Fibroblast of upper back skin (primary cell): Measurements from ENCODE around the gene TCF15.
A peak's percentile ranks its signal among the peaks of the same experiment; 100 is the strongest.

Source experiments
- DNase-seq: peaks from one replicate; pipeline ENCODE4 v3.0.0-alpha.2; 2013

TCF15 gene

DNA sequence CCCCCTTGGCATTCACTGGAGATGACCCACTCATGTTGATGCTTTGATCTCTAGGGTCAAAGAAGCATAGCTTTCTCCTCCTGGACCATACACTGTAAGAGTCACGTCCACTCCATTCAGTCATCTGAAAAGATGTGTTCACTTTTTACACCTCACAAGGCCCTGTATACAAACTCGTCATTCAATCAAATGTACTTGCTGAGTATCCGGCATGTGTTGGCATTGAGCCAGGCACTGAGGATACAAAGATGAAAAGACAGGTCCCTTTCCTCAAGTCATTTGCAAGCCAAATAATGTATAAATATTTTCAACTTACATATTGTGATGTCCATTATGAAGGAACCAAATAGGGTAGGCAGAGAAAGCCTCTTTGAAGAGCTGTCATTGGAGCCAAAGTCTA lies 34.0 kb downstream of the TCF15 start:
- DNase-seq: no peak

DNA sequence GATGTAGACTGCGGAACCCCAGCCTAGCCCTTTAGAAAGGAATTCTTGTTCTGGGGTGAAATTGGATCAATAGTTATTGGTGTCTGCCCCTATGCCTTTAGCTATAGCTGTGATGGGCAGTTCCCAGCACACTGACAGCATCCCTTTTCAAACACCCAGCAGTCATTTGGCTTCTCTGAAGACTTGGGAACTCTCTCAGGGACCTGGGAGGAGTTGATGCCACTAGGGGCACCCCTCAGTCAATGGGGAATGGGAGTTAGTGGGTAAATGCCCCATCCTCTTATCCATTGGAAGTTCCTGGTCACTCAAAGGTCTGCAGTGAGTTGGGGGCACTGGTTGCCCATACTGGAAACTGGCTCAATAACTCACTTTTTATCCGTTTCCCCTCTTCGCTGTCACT lies 34.9 kb downstream of the TCF15 start:
- DNase-seq: no peak

DNA sequence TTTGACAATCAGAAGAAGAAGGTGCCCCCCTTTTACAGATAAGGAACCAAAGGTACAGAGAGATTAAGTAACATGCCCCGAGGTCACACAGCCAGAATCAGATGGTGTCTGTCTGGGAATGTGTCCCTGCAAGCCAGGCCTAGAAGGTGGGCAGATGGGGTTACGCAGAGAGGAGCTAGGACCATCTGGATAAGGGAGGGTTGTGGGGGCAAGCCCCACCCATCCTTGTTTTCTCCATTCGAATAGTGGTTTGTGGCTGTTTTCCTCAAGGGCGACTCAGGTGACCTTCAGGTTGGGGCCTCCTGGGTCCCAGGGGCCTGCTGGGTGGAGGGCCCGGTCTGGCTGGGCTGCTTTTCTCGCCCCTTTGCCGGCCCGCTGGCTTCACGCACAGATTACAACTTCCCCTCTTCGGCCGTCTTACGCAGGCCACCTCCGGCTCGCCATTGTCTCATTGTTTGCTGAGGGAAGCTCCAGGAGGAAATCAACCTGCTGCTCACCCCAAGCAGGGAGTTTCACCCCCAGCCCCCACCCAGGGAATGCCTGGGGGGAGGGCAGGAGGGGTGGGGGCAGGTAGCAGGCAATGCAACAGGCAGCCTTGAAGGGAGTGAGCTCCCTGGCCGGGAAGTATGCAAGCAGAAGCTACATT lies 35.7 kb downstream of the TCF15 start:
- no peak for DNase-seq

DNA sequence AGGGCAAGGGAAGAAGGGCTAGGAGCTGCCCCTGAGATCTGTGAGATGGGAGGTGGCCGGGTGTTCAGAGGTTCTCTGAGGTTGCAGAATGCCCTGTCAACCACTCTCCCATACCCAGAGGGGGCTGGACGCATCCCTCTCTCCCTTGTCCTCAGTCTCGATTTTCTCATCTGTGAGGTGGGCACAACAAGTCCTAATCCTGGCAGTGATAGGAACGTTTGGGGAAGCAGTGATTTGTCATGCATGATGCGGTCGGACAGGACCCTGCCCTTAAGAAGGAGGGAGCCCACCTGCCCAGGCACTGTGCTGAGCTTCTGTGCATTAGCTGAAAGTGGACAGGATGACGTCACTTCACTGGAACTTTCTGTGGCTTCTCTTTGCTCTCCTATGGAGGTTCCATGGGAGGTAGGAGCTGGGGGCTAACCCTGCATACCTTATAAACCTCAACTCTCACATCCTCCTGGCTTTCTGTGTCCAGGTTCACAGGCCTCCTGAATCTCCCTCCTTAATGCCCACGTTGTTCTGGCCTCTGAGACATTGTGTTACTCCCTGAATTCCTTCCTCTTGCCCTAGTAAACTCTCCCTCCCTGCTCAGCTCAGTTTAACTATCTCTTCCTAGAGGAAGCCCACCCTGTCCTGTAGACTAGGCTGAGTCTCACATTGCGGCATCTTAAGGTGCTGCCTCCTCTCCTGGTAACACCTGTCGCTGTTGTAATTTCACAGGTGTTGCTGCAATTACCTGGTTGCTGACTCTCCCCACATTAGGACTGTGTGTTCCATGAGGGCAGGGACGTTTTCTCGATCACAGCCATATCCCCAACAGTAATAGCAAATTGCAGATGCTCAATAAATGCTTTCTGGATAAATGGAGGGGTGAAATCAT lies 36.5 kb downstream of the TCF15 start:
- DNase-seq: no peak

DNA sequence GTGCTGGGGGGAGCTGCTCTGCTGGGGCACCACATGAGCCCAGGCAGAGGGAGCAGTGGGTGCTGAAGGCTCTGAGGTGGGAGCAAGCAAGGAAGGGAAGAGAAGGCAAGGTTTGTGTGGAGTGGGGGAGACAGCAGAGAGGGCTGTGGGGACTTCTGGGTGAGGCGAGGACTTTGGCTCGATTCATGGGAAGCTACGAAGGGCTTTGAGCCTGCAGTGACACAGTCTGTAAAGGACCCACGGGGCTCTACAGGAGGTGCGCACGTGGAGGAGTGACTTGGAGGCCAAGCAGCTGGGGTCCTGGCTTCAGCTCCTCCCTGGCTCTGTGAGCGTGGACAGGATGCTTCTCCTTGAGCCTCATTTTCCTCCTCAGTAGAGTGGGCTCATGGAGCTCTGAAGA lies 37.4 kb downstream of the TCF15 start:
- no peak for DNase-seq

DNA sequence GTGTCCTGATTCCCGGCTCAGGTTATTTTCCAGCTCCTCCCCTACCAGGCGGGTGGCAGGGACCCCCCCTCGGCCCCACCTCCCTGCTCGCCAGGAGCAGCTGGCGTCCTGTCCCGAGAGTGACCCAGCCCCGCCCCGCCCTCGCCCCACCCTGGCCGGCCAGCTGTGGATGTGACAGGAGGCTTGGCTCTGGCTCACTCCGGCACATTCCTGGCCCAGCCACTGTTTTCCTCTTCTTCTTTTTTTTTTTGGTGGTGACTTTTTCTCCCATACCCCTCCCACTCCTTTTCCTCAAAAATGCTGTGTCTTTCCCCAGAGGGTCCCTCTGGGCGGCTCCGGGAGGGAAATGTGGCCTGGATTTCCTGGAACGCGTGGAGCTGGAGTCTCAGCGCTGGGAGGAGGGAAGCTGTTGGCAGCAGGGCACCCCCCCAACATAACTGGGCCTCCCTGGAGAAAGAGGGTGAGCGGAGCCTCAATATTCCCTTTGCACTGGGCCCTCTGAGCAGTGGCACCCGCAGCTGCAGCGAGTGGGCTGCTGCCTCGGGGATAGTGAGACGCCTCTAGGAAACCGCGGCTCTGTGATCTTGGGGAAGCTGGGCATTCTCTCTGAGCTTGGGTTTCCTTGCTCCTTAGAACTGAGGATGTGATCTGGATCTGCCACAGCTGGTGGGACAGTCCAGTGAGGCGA lies 38.2 kb downstream of the TCF15 start:
- DNase-seq: peak; percentile 23

DNA sequence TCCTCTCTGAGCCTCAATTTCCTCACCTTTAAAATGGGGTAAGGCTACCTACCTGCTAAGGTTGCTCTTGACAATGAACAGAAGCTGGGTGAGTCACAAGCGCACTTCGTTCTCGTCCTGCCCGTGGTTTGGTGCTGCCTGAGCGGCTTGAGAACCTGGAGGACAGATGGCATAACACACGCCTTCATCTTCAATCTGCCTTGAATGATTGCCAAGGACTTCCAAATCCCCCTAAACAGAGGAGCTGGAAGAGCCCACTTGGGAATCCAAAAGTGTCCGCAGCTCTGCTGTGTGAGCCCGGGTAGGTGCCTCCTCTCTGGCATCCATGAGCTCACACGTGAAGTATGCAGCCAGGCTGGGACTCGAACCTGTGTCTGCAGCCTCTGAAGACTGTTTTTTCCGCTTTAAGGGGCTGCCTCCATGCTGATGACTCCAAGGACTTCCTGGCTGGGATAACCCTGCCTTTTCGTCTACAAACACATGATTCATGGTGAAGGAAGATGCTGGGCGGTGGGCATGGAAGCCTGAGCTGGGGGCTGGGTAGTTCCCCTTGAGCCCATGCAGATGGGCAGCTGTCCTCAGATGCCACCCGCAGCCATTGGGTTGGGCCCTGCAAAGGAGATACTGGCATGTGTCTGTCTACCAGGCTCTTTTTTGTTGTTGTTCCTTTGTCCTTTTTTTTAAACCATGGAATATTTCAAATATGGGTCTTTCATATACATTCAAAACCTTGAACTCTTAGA lies 41.3 kb downstream of the TCF15 start:
- DNase-seq: no peak

DNA sequence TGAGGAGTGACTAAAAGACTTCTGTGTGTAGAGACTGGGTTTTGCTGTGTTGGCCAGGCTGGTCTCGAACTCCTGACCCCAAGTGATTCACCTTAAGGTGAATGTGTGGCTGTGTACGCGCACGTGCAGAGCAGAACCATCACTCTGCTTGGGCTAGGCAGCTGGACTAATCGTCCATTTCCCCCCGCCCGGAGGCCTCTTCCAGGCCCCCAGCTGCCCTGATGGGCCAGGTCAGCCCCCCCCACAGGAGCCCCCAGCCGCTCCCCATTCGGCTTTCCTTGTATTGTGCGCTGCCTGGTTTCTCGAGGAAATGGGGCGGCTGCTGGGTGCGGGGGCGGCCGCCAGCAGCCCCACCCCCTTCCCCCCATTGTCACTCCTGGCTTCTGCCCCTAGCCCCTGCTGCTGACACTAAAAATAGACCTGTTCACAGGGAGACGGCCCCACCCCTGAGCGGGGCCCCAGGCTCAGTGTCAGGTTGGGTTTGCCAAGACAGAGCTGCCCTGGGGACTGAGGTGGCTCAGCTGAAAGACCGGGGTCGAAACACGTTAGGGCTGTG lies 41.9 kb downstream of the TCF15 start:
- DNase-seq: no peak

DNA sequence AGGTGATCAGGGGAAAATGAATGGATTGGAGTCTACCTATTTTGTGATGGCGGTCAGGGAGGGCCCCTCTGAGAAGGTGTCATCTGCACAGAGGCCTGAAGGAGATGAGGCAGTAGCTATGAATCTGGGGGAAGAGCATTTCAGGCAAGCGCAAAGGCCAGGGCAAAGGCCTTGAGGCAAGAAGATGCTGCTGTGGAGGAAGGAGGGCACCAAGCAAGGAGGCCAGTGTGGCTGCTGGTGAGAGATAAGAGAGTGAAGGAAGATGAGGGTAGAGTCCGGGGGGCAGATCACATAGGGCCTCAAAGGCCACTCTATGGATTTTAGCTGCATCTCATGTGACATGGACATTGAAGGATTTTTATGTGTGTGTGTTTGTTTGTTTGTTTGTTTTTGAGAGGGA lies 45.9 kb downstream of the TCF15 start:
- DNase-seq: no peak

DNA sequence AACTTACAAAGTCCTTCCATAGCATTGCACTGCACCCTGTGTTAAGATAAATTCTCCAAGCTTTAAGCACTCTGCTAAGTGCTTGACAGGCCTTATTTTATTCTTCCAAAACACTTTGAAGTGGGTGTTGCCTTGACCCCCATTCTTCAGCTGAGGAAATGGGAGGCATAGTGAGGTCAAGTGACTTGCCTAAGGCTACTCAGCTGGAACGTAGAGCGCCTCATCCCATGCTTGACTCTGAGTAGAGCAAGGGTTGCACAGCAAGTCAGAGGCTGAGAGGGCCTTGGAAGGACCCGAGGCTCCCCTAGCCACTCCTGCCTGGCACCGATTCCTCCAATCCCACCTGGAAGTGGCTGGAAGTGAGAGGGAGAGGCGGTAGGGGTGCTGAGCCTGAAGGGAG lies 46.9 kb downstream of the TCF15 start:
- no peak for DNase-seq

DNA sequence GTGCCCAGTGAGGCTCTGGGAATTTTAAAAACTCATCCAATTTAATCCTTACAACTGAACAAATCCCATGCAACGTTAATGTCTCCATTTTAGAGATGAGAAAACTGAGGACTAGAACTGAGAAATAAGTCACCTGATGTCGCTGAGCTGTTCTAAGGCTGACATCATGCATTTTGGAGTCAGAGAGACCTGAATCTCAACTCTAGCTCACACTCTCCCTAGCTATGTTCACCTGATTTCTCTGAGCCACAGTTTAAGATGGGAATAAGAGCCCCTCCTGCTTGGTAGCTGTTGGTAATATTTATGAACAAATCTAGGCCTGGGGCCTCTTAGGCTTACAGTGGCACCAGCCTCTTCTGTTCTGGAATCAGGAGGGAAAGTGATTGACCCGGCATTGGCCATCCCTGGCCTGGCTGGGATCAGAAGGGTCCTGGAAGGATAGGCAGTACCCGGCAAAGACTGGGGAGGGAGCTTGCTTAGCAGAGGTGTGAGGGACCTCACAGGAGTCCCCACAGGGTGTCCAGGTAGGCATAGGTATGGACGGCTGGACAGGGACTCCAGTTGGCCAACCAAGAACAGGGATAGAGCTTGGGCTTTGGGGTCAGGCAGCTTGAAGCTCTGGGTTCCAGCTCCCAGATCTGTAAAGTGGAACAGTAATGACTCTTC lies 47.7 kb downstream of the TCF15 start:
- no peak for DNase-seq

DNA sequence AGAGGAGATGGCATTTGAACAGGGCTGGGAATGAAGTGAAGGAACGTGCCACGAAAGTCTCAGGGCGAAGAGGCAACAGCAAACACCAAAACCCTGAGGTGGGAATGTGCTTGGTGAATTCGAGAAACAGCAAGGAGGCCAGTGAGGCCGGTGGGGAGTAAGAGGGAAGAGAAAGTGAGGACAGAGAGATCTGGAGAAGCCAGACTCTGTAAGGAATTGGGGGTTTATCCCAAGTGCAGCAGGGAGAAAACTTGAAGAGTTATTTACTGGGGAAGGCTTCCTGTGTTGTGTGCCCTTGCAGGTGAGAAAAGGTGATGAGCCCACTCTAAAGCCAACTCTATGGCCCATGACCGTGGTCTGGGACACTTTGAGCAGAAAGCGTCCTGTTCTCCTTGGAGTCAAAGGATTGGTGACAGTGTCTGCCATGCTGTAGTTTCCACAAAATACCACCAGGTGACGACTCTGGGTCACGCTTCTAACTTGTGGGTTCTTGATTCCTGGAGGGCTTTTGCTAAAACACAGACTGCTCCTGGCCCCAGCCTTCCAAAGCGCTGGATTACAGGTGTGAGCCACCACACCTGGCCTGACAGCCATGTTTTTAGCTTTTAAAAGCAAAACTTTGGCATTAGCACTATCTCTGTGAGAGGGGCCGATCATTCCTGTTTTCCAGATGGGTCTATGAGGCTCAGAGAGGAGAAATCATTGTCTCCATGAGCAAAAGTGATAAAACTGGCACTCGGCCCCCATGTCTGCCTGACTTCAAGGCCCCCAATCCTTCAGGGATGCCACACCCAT lies 48.5 kb downstream of the TCF15 start:
- peak; percentile 62 for DNase-seq

DNA sequence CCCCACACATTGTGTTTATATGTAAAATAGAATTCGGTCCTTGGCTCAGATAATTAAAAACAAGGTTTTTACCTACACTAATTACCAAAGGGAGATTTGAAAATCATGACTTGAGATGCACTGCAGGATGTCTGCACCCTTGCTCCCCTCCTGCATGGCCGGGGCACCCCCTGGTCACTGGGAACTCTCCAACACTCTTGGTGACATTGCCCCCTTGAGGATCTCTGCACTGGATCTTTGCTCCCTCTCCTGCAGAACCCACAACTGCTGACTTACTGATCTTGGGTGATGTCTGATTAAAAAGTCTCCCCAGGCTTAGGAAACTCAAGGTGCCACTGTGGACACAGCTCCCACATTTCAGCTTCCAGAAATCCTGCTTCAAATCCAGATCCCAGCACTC lies 49.4 kb downstream of the TCF15 start:
- no peak for DNase-seq

DNA sequence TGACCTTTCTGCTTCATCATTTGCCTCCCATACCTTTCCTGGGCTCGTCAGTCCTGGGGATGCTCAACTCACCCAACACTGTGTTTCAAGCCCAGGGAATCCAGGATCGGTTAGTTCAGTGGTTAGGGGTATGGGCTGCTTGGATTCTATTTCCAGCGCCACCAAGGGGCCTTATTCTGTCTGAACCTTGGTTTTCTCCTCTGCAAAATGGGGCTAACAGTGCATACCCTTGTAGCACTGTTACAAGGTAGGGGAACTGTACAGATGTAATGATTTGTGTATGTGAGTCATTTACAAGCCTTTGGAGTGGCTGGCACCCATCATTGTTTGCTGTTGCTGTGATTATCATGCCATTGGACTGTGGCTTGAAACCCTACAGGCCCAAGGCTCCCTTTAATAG lies 52.0 kb downstream of the TCF15 start:
- no peak for DNase-seq

DNA sequence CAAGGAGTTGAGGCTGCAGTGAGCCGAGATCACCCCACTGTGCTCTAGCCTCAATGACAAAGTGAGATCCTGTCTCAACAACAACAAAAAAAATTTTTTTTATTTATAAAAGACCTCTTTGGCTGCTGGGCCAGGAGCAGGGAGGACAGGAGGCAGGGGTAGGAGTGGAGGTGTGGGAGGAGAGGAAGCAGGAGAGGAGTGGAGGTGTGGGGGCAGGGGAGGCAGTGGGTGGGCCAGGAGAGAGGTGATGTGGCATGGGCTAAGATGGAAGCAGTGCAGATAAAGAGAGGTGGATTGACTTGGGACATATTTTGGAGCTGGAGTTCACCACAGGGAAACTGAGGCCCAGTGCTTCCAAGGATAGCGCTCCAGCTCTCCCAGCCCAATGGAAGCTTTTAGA lies 53.1 kb downstream of the TCF15 start:
- no peak for DNase-seq

DNA sequence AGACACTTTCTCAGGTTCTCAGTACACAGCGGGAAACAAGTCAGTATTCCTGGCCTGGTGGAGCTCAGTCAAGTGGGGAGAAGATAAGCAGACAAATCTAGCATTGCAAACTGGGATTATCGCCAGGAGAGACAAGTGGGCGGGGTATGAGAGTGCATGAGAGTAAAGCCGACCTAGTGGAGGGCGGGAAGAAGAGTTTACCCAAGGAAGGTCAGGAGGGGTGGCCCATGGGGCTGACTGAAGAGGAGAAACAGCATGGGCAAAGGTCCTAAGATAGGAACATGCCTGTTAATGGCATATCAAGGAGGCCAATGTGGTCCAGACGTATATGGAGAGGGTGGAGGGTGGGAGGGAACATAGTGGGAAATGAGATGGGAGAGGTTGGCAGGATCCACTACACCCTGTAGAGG lies 54.1 kb downstream of the TCF15 start:
- DNase-seq: no peak
